Neural cell (in vitro differentiated cells): ENCODE data around the gene S100A12.

ENCODE experiments used
- CTCF ChIP-seq: fragments of 450-650 bp; IDR thresholded peaks from 2 replicates; pipeline ENCODE4 v1.5.1; 2014; ENCODE audit warnings: antibody characterized with exemption, mild to moderate bottlenecking, moderate library complexity; ENCODE audit not compliant: poor library complexity, severe bottlenecking
- POLR2AphosphoS5 ChIP-seq: IDR thresholded peaks from 2 replicates; pipeline ENCODE4 v1.6.1; 2012
- RAD21 ChIP-seq: fragments of 450-650 bp; conservative IDR thresholded peaks from 2 replicates; pipeline ENCODE4 v1.6.1; 2014; ENCODE audit warnings: antibody characterized with exemption, mild to moderate bottlenecking, moderate library complexity

- TF ChIP-seq CTCF = no peak
- no peak for TF ChIP-seq RAD21
- TF ChIP-seq POLR2AphosphoS5 = no peak
Measured at GRCh38 chr1:153361480-153362109, 13.8 kb downstream of the S100A12 start.
